IPS DF 19.7 (cell line): Measurements from ENCODE around the gene NRL.

ENCODE experiments used
- DNase-seq: peaks from one replicate; pipeline ENCODE4 v3.0.0-alpha.2; 2013; ENCODE audit warnings: low read depth, low spot score

NRL gene

DNA sequence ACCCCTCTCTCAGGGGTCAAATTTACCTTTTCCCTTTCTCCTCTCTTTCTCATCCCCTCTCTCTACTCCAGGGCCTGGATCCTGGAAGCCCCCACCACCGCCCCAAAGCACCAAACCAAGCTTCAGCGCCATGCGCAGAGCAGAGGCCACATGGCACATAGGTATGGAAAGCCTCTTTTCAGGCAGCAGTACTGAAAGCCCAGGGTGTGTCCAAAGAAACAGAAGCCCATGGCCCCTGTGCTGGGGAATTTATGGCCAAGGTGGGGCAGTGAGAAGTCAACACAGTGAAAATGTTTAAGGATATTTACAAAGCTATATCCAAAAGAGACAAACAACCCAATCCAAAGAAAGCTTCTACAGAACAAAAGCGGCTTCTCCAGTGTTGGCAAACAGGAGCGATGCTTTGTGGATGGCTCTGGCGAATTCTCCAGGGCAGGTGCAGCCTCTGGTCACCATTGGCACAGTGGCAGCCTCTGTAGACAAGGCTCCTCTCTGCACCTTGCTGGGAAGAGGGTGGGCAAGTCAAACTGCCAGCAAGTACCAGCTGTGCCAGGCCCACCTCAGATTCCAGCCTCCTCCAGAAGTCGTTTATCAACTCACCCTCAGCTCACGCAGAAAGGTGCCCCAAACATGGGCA is 48.1 kb downstream of the NRL start:
- DNase-seq = no peak

DNA sequence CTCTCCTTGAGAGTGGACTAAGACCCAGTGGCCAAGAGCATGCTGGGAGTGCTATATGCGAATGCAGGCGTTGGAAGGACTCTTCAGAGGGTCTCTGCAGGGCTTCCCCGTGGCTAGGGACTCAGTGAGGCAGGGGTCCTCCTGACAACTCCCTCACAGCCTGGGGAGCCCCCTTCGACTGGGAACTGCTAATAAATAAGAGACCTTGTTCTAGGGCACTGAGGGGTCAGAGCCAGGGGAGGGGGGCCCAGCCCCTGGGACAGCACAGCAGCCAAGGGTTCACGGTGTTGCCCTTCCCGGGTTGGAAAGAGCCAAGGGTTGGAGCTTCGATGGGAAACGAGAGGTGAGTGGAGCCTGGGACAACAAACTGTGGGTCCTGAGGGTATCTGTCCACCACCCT is 49.3 kb downstream of the NRL start:
- DNase-seq = no peak

DNA sequence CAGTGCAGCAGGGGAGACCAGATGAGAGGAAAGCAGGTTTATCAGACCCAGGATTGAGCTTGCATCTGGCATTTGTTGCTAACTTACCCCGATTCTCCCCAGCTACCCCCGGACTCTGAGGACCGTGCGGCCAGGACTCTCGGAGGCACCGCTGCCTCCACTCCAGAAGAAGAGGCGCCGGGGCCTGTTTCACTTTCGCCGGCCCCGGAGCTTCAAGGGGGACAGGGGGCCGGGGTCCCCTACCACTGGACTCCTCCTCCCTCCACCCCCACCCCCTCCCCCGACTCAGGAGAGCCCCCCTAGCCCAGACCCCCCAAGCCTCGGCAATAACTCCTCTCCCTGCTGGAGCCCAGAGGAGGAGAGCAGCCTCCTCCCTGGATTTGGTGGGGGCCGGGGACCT is 49.9 kb downstream of the NRL start:
- no peak for DNase-seq

DNA sequence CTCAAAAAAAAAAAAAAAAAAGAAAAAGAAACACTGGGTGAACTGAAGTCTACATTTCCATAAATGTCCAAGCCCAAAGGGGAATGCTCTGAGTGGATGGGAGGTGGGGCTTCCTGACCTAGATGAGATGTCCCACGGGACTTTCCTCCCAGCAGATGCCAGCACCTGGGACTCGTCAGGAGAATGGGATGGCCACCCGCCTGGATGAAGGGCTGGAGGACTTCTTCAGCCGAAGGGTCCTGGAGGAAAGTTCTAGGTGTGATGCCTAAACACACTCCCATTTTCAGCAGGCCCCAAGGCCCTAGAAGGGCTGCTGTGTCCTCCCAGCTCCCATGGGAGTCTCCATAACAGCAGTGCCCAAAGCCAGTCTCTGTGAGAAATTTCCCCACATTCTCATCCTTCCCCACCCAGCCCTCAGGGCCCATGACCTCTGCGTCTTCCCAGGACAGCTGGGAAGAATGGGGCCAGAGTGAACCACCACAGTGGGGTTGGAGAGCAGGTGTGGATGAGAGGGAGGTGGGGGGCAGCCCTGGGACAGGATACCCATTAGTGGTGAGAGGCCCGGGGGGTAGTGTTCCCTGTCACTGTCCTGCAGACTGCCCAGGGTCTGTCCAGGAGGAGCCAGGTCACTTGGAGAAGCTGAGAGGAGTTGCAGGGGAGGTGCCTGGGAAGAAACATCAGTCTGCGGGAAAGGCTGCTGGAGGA is 50.5 kb downstream of the NRL start:
- DNase-seq = no peak

DNA sequence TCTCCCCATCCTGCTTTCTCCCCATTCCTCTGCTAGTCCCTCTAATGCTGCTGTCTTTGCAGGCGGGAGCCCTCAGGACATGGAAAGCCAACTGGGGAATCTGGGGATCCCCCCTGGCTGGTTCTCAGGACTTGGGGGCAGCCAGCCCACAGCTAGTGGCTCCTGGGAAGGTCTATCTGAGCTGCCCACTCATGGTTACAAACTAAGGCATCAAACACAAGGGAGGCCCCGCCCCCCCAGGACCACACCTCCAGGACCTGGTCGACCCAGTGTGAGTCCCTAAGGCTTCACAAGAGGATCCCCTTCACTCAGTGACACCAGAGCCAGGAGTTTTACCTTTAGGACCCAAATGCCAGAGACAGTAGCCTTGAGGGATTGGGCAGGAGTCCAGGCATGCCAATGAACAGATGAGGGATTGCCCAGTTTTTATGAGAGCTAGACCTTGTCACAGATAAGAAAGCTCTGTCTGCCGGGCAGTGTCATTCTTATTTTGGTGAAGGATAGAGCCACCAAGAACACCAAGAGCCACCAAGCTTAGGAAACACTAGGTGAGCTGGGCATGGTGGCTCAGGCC is 51.4 kb downstream of the NRL start:
- DNase-seq = no peak

DNA sequence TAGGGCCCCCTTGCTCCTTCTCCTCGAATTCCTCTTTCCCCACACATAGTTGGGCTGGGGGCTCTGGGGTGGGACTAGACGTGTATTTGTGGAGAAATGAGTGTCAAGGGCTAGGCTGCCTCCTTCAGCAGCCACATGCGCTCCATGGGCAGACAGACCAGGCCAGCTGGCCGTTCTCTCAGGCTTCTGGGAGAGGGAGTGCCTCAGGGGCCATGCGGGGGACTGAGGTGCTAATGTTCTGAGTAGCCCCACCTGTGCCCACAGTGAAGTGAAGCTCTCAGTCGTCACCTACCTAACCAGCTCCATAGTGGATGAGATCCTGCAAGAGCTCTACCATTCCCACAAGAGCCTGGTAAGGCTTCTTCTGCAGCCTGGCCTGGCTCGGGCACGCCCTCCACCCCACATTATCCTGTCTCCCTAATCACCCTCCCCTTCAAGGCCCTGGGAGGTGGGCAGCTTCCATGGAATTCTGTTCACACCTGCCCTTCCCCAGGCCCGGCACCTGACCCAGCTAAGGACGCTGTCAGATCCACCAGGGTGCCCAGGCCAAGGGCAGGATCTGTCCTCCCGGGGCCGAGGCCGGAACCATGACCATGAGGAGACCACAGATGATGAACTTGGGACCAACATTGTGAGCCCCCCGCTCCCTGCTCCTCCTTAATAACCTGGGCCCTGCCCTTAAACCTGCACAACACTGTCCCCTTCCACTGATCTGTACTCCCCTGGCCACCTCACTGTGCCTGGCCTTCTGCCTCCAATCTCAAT is 52.4 kb downstream of the NRL start:
- no peak for DNase-seq

DNA sequence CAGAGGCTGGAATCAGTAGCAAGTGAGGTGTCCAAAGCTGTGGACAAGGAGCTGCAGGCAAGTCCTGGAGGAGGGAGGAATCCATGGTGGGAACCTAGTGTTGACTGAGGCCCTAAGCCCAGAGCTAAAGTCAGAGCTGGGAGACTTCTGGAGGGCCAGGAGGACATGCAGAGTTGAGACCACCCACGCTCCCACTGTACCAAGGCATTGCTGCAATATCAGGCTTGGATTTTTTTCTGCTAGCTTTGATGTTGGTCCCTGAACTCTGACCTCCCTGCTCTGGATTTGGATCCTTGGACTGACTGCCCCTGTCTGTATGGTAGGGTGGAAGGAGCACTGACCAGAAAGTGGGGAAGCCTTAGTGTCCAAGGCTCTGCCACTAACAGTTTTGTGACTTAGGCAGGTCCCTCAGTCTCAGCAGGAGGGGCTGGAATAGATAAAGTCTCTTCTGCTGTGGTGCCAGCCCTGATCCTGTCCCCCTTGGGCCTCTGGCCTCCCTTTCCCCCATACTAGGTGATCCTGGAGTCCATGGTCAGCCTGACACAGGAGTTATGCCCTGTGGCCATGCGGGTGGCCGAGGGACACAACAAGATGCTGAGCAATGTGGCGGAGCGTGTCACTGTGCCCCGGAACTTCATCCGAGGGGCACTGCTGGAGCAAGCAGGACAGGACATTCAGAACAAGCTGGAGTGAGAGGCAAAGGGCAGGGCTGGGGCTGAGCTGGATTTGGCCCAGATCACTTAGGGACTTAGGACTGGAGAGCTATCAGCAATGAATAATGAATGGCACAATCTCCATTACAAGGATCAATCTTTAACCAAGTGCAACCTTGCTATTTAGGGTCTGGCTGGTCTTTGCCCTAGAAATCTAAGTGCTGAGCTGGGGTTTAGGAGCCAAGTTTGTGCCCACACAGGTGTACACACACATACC is 53.5 kb downstream of the NRL start:
- DNase-seq = no peak

DNA sequence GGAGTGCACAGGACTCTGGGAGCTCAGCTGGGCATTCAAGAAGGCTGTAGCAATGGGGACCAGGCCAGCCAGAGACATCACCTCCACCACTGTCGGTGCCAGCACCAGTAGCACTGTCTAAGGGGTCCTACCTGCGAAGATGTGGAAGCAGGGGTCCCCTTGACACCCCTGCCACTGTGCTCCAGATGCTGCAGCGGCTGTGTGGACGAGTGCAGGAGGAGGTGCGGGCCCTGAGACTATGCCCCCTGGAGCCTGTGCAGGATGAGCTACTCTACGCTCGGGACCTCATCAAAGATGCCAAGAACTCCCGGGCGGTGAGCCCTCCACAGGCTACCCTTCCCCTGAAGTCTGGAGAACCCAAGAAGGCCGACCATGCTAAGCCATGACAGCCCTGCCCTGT is 54.3 kb downstream of the NRL start:
- no peak for DNase-seq

DNA sequence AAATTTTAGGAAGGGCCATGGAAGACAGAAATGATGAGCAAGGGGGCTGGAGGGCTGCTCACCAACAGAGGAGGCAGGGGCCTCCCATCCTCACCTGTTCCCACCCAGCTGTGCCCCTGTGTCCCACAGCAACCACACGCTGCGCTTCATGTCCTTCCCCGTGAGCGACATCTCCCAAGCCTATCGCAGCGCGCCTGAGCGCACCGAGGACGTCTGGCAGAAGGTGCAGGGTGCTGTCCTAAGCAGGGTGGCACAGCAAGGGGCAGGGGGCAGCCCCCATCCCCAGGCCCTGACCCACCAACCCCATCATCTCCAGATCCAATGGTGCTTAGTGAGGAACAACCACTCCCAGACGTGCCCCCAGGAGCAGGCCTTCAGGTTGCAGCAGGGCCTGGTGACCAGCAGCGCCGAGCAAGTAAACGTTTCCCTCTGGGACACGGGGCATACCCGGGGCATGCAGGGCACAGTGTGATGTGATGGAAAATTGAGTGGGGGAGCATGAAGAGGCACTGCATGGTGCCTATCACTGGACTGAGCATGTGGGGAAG is 54.8 kb downstream of the NRL start:
- no peak for DNase-seq

DNA sequence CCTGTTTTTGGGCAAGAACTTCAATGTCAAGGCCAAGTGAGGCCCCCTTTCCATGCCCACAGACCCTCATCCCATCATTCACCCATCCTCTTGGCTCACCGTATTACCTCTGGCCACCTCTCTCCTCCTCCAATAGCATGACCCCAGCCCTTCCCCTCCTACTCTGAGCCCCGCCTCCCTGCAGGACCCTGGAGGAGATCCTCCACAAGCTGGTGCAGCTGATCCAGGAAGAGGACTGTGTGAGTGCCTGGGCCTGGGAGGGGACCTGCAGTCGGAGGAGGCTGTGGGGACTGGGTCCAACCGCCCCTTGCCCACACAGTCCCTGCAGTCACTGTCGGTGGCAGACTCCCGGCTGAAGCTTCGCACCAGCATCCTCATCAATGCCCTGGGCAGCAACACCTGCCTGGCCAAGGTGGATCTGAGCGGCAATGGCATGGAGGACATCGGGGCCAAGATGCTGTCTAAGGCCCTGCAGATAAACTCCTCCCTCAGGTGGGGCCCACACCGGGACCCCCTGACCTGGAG is 55.7 kb downstream of the NRL start:
- DNase-seq = no peak

DNA sequence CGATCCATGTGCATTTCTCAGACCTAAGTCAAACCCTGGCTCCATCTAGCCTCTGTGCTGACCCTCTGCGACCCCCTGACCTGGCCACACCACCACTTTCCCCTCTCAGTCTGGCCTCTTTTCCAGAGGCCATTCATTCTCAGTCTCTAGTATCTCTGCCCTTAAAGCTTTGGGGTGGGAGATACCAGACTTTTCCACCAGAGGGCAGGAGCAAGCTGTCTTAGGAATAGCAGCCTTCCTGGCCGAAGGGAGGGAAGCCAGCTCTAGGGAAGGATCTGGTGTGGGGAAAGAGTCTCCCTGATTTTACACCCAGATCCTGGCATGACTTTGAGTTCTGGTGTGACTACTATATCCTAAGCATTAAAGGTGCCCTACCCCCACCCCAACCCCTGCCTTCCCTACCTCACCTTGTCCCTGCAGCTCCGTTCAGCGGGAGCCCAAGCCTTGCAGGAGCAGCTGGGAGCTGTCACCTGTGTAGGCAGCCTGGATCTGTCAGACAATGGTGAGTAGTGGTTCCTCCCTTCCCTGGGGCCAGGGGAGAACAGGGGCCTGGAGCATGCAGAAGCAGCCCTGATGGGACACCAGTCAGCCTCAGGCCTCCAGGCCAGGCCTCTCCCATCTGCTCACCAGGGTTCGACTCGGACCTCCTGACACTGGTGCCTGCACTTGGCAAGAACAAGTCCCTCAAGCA is 56.3 kb downstream of the NRL start:
- no peak for DNase-seq

DNA sequence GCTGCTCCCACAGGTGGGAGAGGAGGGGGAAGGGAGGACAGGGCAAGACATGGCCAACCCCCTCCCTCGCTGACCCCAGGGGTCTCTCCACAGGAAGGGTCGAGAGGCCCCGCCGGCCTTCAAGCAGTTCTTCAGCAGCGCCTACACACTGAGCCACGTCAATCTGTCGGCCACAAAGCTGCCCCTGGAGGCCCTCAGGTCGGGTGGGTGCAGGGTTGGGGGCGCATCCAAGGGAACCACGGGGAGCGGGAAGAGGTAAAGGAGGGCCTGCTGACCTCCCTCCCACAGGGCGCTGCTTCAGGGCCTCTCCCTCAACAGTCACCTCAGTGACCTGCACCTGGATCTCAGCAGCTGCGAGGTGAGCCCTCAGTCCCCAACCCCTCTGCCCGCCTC is 56.9 kb downstream of the NRL start:
- no peak for DNase-seq

DNA sequence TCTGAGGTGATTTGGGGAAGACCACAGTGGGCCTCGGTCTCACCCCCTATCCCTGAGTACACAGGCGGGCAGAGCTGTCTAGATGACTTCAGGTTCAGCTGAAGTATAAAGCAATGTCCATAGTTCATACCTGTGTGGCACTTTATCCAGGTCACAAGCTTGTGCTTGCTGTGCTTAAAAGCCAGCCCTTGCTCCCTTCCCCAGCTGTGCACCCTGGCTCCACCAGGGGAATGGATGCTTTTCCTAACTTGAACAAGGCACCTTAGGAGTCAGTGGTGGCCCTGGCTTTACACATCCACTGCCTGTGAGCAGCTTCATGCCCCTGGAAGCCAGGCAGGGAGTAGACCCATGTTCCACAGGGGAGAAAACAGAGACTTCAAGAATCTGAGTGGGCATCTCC is 57.5 kb downstream of the NRL start:
- DNase-seq = no peak

DNA sequence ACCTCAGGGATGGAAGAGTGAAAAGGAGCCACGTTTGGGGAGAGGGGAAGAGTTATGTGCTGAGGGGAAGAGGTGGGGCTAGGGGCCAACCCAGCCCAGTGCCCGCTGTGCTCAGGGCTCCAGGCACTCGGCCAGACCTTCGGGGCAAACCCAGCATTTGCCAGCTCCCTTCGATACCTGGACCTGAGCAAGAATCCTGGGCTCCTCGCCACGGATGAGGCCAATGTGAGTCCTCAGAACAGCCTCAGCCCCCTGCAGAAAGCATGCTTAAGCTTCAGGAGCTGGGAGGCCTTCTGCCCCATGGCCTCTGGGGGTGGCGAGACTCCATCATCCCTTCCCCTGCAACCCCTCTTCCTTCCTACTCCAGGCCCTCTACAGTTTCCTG is 58.0 kb downstream of the NRL start:
- no peak for DNase-seq

DNA sequence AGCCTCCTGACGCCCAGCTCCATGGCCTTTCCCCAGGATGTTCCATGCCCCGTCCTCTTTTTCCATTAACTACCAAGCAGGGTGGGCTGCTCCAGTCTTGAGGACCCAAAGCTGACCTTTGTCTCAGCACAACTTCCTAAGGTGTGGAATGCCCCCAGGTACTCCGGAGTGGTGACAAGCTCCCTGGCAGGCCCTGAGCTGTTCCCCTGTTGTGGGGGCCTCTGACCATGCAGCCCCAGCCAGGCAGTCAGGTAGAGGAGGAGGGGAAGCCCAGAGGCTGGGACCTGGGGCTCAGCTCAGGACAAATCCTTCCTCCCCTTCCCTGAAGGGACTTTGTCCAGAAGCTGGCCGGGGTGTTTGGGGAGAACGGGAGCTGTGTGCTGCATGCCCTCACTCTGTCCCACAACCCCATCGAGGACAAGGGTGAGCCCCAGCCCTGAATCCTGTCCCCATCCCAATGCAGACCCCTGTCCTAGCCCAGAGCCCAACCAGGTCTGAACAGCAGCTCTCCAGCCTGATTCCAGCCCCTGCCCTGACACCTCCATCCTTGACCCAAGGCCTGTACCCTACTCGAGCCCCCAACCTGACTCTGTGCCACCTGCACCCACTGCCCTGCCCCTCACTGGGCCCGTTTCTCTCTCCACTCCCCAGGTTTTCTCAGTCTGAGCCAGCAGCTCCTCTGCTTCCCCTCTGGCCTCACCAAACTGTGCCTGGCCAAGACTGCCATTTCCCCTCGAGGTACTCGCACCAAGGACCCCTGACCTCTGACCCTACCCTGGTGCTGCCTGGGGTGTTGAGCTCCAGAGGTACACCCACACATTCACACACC is 58.6 kb downstream of the NRL start:
- no peak for DNase-seq

DNA sequence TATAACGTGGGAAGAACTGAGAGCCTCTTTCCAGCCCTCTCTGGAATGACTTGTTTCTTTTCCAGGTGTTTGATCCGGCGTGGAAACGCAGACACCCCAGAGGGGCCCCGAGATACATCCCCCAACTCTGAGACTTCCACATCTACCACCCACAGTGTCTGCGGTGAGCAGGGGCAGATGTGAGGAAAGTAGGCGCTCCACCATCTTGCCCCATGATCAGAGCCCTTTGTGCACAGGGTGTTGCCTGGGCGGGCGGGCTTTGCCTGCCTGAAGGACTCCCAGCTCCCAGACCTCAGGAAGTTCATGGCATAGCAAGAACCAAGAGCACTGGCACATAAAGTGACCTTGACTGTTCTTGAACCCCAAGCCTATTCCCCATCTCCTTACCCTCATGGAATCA is 60.1 kb downstream of the NRL start:
- DNase-seq = no peak

DNA sequence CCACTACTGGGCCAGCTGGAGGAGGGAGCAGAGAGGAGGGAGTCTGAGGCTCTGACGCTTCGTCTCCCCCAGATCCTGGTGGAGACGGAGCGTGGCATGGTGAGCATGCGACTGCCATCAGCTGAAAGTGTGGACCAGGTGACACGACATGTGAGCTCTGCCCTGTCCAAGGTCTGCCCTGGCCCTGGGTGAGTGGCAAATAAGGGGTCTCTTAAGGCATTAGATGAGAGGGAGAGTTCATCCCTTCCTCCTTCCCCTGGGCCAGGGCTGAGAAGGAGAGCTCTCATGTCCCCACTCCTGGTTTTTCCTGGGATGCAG is 60.5 kb downstream of the NRL start:
- DNase-seq = no peak

DNA sequence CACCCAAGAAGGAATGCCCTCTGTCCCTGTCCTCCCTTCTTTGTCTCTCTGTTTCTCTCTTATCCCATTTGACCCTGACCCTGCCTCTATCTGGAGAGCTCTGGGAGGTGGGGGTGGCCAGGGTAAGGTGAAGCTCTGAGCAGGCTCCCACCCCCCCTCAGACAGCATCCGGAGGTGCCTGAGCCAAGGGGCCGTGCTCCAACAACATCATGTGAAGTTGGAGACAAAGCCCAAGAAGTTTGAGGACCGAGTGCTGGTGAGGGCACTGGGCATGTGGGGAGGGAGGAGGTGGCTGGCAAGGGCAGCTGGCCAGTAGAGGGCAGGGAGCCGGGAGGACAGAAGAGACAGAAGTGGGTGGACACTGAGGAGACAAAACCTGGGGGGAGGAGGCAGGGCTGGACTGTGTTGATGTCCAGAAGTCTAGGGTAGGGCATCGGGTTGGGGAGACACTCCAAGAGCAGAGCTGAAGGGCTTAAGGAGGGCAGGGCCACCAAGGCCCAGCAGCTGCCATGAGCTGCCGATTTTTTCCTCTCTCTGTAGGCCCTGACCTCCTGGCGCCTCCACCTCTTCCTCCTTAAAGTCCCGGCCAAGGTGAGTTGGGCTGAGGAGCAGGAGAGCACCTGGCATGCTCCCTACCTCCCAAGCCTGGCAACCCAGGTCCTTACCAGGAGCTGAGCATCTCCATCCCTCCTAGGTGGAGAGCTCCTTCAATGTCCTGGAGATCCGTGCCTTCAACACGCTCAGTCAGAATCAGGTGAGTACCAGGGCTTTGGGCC is 61.0 kb downstream of the NRL start:
- no peak for DNase-seq
